DMS79 treated with DMSO at 0.1 percent for 48 hours (cell line): ENCODE measurements around the gene PPP1R36.
A peak's percentile ranks its signal among the peaks of the same experiment; 100 is the strongest.
"Not testable (repeated sequence)": the region's sequence is repeated elsewhere in the genome, so short reads cannot be mapped to it uniquely, and the experiment has no call there.

Experiments used
- DNase-seq: peaks from one replicate; lab custom pipeline; 2025; lab: John Stamatoyannopoulos, UW

Gene PPP1R36

GRCh38 chr14:64549791-64550620 lies at the start of gene PPP1R36:
Gene PPP1R36 (plus strand): TSS chr14:64549961. CDS start chr14:64549998, 37 bp downstream.
- DNase-seq, result peak; percentile 80

- DNase-seq, result peak; percentile 62
These were observed 49.7 kb upstream of the PPP1R36 start for GRCh38 chr14:64500088-64500487.

GRCh38 chr14:64501411-64502171 lies 48.2 kb upstream of the PPP1R36 start:
- DNase-seq, result peak; percentile 76

- DNase-seq, result peak; percentile 80
These were observed 47.3 kb upstream of the PPP1R36 start for GRCh38 chr14:64502456-64502855.

GRCh38 chr14:64502887-64503433 lies 46.8 kb upstream of the PPP1R36 start:
- peak; percentile 80 for DNase-seq

GRCh38 chr14:64503434-64504309 lies 46.1 kb upstream of the PPP1R36 start, which contains the start of gene ZBTB25:
Gene ZBTB25 (minus strand): TSS chr14:64503838. CDS start chr14:64490533, 13,305 bp downstream.
- peak; percentile 90 for DNase-seq

- DNase-seq, result peak; percentile 84
These were observed 45.4 kb upstream of the PPP1R36 start, which contains the start of gene ZBTB1 for GRCh38 chr14:64504310-64504896. Gene ZBTB1 (plus strand): TSS chr14:64504770. CDS start chr14:64521505, 16,735 bp downstream.

- DNase-seq, result peak; percentile 91
These were observed 44.6 kb upstream of the PPP1R36 start for GRCh38 chr14:64504897-64505794.

GRCh38 chr14:64506721-64507120 lies 43.0 kb upstream of the PPP1R36 start:
- peak; percentile 32 for DNase-seq

- no peak for DNase-seq
These were observed 42.2 kb upstream of the PPP1R36 start for GRCh38 chr14:64507376-64508156.

- DNase-seq, result no peak
These were observed 41.5 kb upstream of the PPP1R36 start for GRCh38 chr14:64508215-64508776.

GRCh38 chr14:64509036-64509435 lies 40.7 kb upstream of the PPP1R36 start:
- no peak for DNase-seq

- peak; percentile 73 for DNase-seq
These were observed 38.7 kb upstream of the PPP1R36 start for GRCh38 chr14:64510825-64511671.

- DNase-seq, result no peak
These were observed 36.5 kb upstream of the PPP1R36 start for GRCh38 chr14:64513271-64513670.

- peak; percentile 39 for DNase-seq
These were observed 34.7 kb upstream of the PPP1R36 start for GRCh38 chr14:64515053-64515452.

- no peak for DNase-seq
These were observed 32.8 kb upstream of the PPP1R36 start for GRCh38 chr14:64516969-64517368.

GRCh38 chr14:64517667-64518066 lies 32.1 kb upstream of the PPP1R36 start:
- not testable (repeated sequence) for DNase-seq

- no peak for DNase-seq
These were observed 31.5 kb upstream of the PPP1R36 start for GRCh38 chr14:64518229-64518628.
